ENCODE results near the gene CAPN13. TPM values are rescaled to one million over a fixed set of nuclear protein-coding genes. Genes with fewer than 3 reads are reported as not detected.

The CAPN13 gene
- total and polyA plus RNA-seq, 10 of the 15 experiments (the other 5 are each of a cell fraction or from before 2014, with no cell fraction given): 0.03 to 0.10 (median 0.06) TPM; not detected in 7

DNA sequence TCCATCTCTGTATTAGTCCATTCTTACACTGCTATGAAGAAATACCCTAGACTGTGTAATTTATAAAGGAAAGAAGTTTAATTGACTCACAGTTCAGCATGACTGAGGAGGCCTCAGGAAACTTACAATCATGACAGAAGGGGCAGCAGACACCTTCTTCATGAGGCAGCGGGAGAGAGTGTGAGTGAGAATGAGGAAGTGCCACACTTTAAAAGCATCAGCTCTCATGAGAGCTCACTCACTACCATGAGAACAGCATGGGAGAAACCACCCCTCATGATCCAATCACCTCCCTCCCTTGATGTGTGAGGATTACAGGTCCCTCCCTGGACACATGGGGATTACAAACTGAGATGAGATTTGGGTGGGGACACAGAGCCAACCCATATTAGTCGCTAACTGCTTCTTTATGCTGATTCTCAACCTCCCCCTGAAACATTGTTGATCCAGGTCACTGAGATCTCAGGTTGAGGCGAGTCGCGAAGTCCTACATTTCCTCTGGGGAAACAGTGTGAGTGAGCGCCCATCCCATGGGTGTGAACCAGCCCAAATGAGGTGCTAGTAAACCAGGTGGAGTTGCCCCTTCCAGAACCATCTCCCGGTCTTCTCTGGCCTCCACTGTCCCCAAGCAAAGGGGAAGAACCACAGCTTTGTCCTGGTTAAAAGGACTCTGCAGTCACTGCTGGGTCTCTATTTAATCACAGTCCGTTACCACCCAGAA is 123.8 kb downstream of the CAPN13 start:
- CTCF ChIA-PET: interaction anchor here (0.9 to 1.3 kb wide), 3 partner anchors 23 to 518 kb away, joined by 3 read pairs; no protein-coding TSS in a partner anchor
- peak; percentile 75 for ATAC-seq
- 65% methylated on average over 8 of the region's 8 CpGs for WGBS (ENCODE audit: insufficient coverage, insufficient replicate concordance, low lambda C conversion rate, missing lambda C conversion rate)

DNA sequence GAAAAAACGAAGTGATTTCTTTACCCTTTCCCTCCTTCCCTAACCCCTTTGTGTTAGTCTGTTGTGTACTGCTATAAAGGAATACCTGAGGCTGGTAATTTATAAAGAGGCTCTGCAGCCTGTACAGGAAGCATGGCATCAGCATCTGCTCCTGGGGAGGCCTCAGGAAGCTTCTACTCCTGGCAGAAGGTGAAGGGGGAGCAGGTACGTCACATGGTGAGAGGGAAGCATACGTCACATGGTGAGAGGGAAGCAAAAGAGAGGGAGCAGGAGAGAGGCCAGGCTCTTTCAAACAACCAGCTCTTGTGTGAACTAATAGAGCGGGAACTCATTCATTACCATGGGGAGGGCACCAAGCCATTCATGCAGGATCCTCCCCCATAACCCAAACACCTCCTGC is 126.2 kb downstream of the CAPN13 start:
- in situ Hi-C loops (cut with MboI): no loop called here
- TF ChIP-seq CBFB (IDR thresholded peaks at IDR 0.05; ENCODE audit: low read depth): no peak
- FAIRE-seq (no peak), ATAC-seq (no peak), DNase-seq (ENCODE audit: low read depth, low spot score) (no peak)
- ChIA-PET SMC1A (ENCODE audit: uncharacterized antibody, unreplicated experiment) (interaction anchor here (1.0 kb wide), 2 partner anchors 479 to 516 kb away, joined by 3 to 6 read pairs; no protein-coding TSS in a partner anchor), POLR2A (no interaction called here), RAD21 (ENCODE audit: unreplicated experiment) (no interaction called here), CTCF (interaction anchor here (0.8 to 1.1 kb wide), 3 partner anchors 31 to 516 kb away, joined by 3 read pairs; no protein-coding TSS in a partner anchor)
- intact Hi-C loops (cut with micrococcal nuclease; ENCODE audit: unreplicated experiment): no loop called here
- no peak overlapping the region for H3K4me3 ChIP-seq
- H3K9me3 ChIP-seq (replicated peaks; ENCODE audit: control insufficient read depth, insufficient read depth, low read length): no peaks in the 10 kb centered on the region; the same call in 2 of the 3 replicates
- no peaks in the 10 kb centered on the region for H4K20me1 ChIP-seq (ENCODE audit: control insufficient read depth, insufficient read depth)
- no TSS peak for BruUV-seq (replicated peaks)
- no peaks in the 10 kb centered on the region for H3K4me1 ChIP-seq (ENCODE audit: control insufficient read depth, insufficient read depth, low read length)
- no peaks in the 10 kb centered on the region for H3K36me3 ChIP-seq (ENCODE audit: control insufficient read depth in 2 of 2, insufficient read depth in 2 of 2, low read length in 1 of 2)
- WGBS (ENCODE audit: insufficient coverage, insufficient replicate concordance, low lambda C conversion rate, missing lambda C conversion rate): 7% methylated on average over 4 of the region's 4 CpGs
- H3K9ac ChIP-seq (ENCODE audit: control insufficient read depth, insufficient read depth, low read length): no peak overlapping the region
- H3K27me3 ChIP-seq (replicated peaks in 1 of 2; ENCODE audit: control insufficient read depth in 2 of 2, insufficient read depth in 2 of 2, low read length in 1 of 2): no peaks in the 10 kb centered on the region
- H2AFZ ChIP-seq (ENCODE audit: control insufficient read depth, low read depth, low read length): no peak overlapping the region
- H3K27ac ChIP-seq (ENCODE audit: control insufficient read depth, insufficient read depth): no peak overlapping the region
- no peak overlapping the region for H3K4me2 ChIP-seq (ENCODE audit: control insufficient read depth, insufficient read depth)
- H3K79me2 ChIP-seq (ENCODE audit: control insufficient read depth, insufficient read depth, low read length): no peaks in the 10 kb centered on the region

More for the DNA sequence above, 123.8 kb downstream of the CAPN13 start:
- in situ Hi-C loops (cut with MboI): no loop called here
- no peaks in the 10 kb centered on the region for H3K27me3 ChIP-seq (replicated peaks in 1 of 2; ENCODE audit: control insufficient read depth in 2 of 2, insufficient read depth in 2 of 2, low read length in 1 of 2)
- no peak for FAIRE-seq
- no peak overlapping the region for H3K27ac ChIP-seq (ENCODE audit: control insufficient read depth, insufficient read depth)
- peak overlapping the region; percentile 37; the same call in 1 of the 2 replicates for H2AFZ ChIP-seq (ENCODE audit: control insufficient read depth, low read depth, low read length)
- intact Hi-C loops (cut with micrococcal nuclease; ENCODE audit: unreplicated experiment): no loop called here
- no peaks in the 10 kb centered on the region for H3K4me1 ChIP-seq (ENCODE audit: control insufficient read depth, insufficient read depth, low read length)
- H4K20me1 ChIP-seq (ENCODE audit: control insufficient read depth, insufficient read depth): no peaks in the 10 kb centered on the region
- H3K9ac ChIP-seq (ENCODE audit: control insufficient read depth, insufficient read depth, low read length): no peak overlapping the region
- BruUV-seq (replicated peaks): no TSS peak
- ChIA-PET RAD21 (ENCODE audit: unreplicated experiment) (interaction anchor here (1.1 to 1.3 kb wide), 2 partner anchors 28 to 475 kb away, joined by 3 to 4 read pairs; no protein-coding TSS in a partner anchor), SMC1A (ENCODE audit: uncharacterized antibody, unreplicated experiment) (interaction anchor here (0.7 to 1.4 kb wide), 5 partner anchors 10 to 440 kb away, joined by 3 to 6 read pairs (median 3); no protein-coding TSS in a partner anchor), POLR2A (interaction anchor here (0.5 kb wide), 1 partner anchor 302 kb away, joined by 5 read pairs; no protein-coding TSS in a partner anchor)
- no peaks in the 10 kb centered on the region; the same call in 2 of the 3 replicates for H3K9me3 ChIP-seq (replicated peaks; ENCODE audit: control insufficient read depth, insufficient read depth, low read length)
- no peak for DNase-seq (ENCODE audit: low read depth, low spot score)
- TF ChIP-seq POLR2A (IDR thresholded peaks at IDR 0.05; ENCODE audit: low read depth, low read length) (0 out of 2 replicates have a peak, but pooled peaks have one; percentile 34), SPI1 (IDR thresholded peaks at IDR 0.05; ENCODE audit: borderline replicate concordance, insufficient read depth, low read depth, low read length) (peak; percentile 93), CBFB (IDR thresholded peaks at IDR 0.05; ENCODE audit: low read depth) (no peak), TAF1 (IDR thresholded peaks at IDR 0.05; ENCODE audit: borderline replicate concordance, low read depth, low read length) (peak; percentile 55; the same call in 1 of the 2 replicates), EED (IDR thresholded peaks at IDR 0.05; ENCODE audit: low read depth) (no peak), HDGF (IDR thresholded peaks at IDR 0.05) (0 out of 2 replicates have a peak, but pooled peaks have one; percentile 27), CREM (IDR thresholded peaks at IDR 0.05; ENCODE audit: low read depth) (no peak), POLR2AphosphoS2 (IDR thresholded peaks at IDR 0.05; ENCODE audit: low read depth, low read length) (no peak), RB1 (IDR thresholded peaks at IDR 0.05; ENCODE audit: borderline replicate concordance) (no peak), JUNB (IDR thresholded peaks at IDR 0.05) (no peak)
- no peak overlapping the region for H3K4me2 ChIP-seq (ENCODE audit: control insufficient read depth, insufficient read depth)
- H3K4me3 ChIP-seq: no peak overlapping the region
- H3K36me3 ChIP-seq (ENCODE audit: control insufficient read depth in 2 of 2, insufficient read depth in 2 of 2, low read length in 1 of 2): no peaks in the 10 kb centered on the region
- H3K79me2 ChIP-seq (ENCODE audit: control insufficient read depth, insufficient read depth, low read length): no peaks in the 10 kb centered on the region

Measured in GM12878 (cell line).